ENCODE results near the gene LRRFIP2. TPM values are rescaled to one million over a fixed set of nuclear protein-coding genes. Genes with fewer than 3 reads are reported as not detected.
A peak's percentile ranks its signal among the peaks of the same experiment; 100 is the strongest.

The LRRFIP2 gene
- total and polyA plus RNA-seq, 2 of the 8 experiments (the other 6 are each of a cell fraction or from before 2014, with no cell fraction given), result 8.8 to 25.6 TPM

GRCh38 chr3:37139567-37140052 lies 34.8 kb downstream of the LRRFIP2 start:
- Histone ChIP-seq H2AFZ (ENCODE audit: low read length) (no peak overlapping the region), H4K20me1 (replicated peaks in 1 of 2; ENCODE audit: control insufficient read depth in 1 of 2, insufficient read depth in 2 of 2, low read length in 2 of 2) (no peaks in the 10 kb centered on the region), H3K23ac (ENCODE audit: insufficient read length) (no peak overlapping the region), H2BK5ac (ENCODE audit: low read depth, low read length) (no peak overlapping the region), H4K8ac (ENCODE audit: extremely low read depth, insufficient read depth, low read length) (no peak overlapping the region), H3K18ac (ENCODE audit: extremely low read depth, low read length) (no peak overlapping the region), H3K14ac (ENCODE audit: insufficient read length) (no peak overlapping the region), H3K23me2 (ENCODE audit: low read depth, low read length) (peaks cover 4% of the 10 kb centered on the region; the same call in 1 of the 2 replicates), H3K4me1 (replicated peaks in 1 of 4; ENCODE audit: control insufficient read depth in 3 of 4, insufficient read depth in 4 of 4, low read length in 3 of 4) (no peaks in the 10 kb centered on the region; a peak in 1 of 7 replicates), H4K91ac (replicated peaks; ENCODE audit: insufficient read length, low read length) (no peak overlapping the region), H3K27me3 (replicated peaks in 1 of 4; ENCODE audit: control insufficient read depth in 3 of 4, extremely low read depth in 1 of 4, insufficient read depth in 3 of 4, low read length in 3 of 4) (no peaks in the 10 kb centered on the region), H4K5ac (ENCODE audit: insufficient read length, low read depth, low read length) (no peak overlapping the region), H2BK120ac (replicated peaks; ENCODE audit: low read depth, low read length) (no peak overlapping the region), H3K36me3 (ENCODE audit: control insufficient read depth in 2 of 4, insufficient read depth in 4 of 4, low read length in 3 of 4) (peaks cover 0 to 3% (median 0%) of the 10 kb centered on the region in 4 experiments; a peak in 1 of 8 replicates), H3K4me2 (ENCODE audit: insufficient read depth in 1 of 2, low read depth in 2 of 2, low read length in 2 of 2) (no peak overlapping the region), H3K79me2 (ENCODE audit: control insufficient read depth in 1 of 2, insufficient read depth in 2 of 2, low read length in 2 of 2) (no peaks in the 10 kb centered on the region; a peak in 1 of 4 replicates), H2BK15ac (ENCODE audit: low read length) (no peak overlapping the region), H3K27ac (ENCODE audit: low read depth, low read length) (no peak overlapping the region), H3K4ac (replicated peaks; ENCODE audit: insufficient read length, low read depth, low read length) (no peak overlapping the region), H3K56ac (replicated peaks; ENCODE audit: insufficient read length, low read depth, low read length) (peak overlapping the region; percentile 60), H3K9ac (replicated peaks in 1 of 4; ENCODE audit: extremely low read depth in 1 of 4, low read depth in 3 of 4, low read length in 3 of 4) (no peak overlapping the region), H2AK5ac (ENCODE audit: low read depth, low read length) (no peak overlapping the region), H2BK20ac (ENCODE audit: low read length) (no peak overlapping the region), H3K79me1 (ENCODE audit: low read depth, low read length) (no peaks in the 10 kb centered on the region; the same call in 1 of the 2 replicates), H2BK12ac (ENCODE audit: low read depth, low read length) (no peak overlapping the region), H3K4me3 (ENCODE audit: extremely low read depth in 1 of 4, insufficient read depth in 2 of 4, low read depth in 3 of 4, low read length in 4 of 4) (no peak overlapping the region), H3K9me3 (ENCODE audit: insufficient read depth in 2 of 2, low read depth in 1 of 2, low read length in 1 of 2) (no peaks in the 10 kb centered on the region)
- 100% methylated on average over 1 of the region's 1 CpG; no CpG with 5 or more reads in 1 of the 2 experiments for whole genome bisulfite sequencing, 2 experiments (ENCODE audit: extremely low coverage in 1 of 2, insufficient coverage in 1 of 2, insufficient read length in 1 of 2, insufficient replicate concordance in 2 of 2, low coverage in 1 of 2, low lambda C conversion rate in 2 of 2, missing lambda C conversion rate in 1 of 2)
- ChIA-PET CTCF (ENCODE audit: partially characterized antibody) (interaction anchor here (0.6 to 1.1 kb wide), 3 partner anchors 74 to 79 kb away, joined by 3 read pairs; no protein-coding TSS in a partner anchor), POLR2A (ENCODE audit: partially characterized antibody) (interaction anchor here (0.6 kb wide), 1 partner anchor 176 kb away, joined by 3 read pairs; no protein-coding TSS in a partner anchor)
- FAIRE-seq (no peak), DNase-seq (ENCODE audit: low read depth in 1 of 2, low spot score in 2 of 2) (no peak)
- TF ChIP-seq SUZ12 (IDR thresholded peaks at IDR 0.05; ENCODE audit: low read length) (no peak), USF2 (IDR thresholded peaks at IDR 0.05; ENCODE audit: low read length) (no peak), TAF1 (IDR thresholded peaks at IDR 0.05; ENCODE audit: low read depth, low read length) (no peak), JUN (IDR thresholded peaks at IDR 0.05; ENCODE audit: low read depth, low read length) (no peak), TEAD4 (IDR thresholded peaks at IDR 0.05; ENCODE audit: low read depth, low read length) (no peak), ATF3 (IDR thresholded peaks at IDR 0.05; ENCODE audit: insufficient read depth, low read depth, low read length) (no peak), MAFK (IDR thresholded peaks at IDR 0.05; ENCODE audit: low read depth, low read length) (no peak), FOSL1 (IDR thresholded peaks at IDR 0.05; ENCODE audit: insufficient read depth, low read depth, low read length) (no peak), SIN3A (conservative IDR thresholded peaks at IDR 0.05 in 1 of 2, IDR thresholded peaks at IDR 0.05 in 1 of 2; ENCODE audit: low read depth in 1 of 2, low read length in 2 of 2) (no peak), SP4 (IDR thresholded peaks at IDR 0.05; ENCODE audit: low read length) (no peak), GTF2F1 (IDR thresholded peaks at IDR 0.05; ENCODE audit: borderline replicate concordance, low read depth, low read length) (no peak), POLR2A (IDR thresholded peaks at IDR 0.05; ENCODE audit: control extremely low read depth in 1 of 2, low read depth in 2 of 2, low read length in 2 of 2) (no peak)
